LNCaP clone FGC (cell line): Measurements from ENCODE around the gene CT47C1.

Experiments
- DNase-seq: peaks from one replicate; pipeline ENCODE4 v3.0.0-alpha.2; 2011; ENCODE audit warnings: low read depth
- H3K4me3 ChIP-seq: 2 replicates; pipeline ENCODE4 v1.5.1; 2011; ENCODE audit warnings: mild to moderate bottlenecking, low read depth, low read length, control low read depth
- CTCF ChIP-seq: IDR thresholded peaks from 2 replicates; pipeline ENCODE4 v1.5.1; 2012; ENCODE audit warnings: mild to moderate bottlenecking; ENCODE audit not compliant: control insufficient read depth, insufficient read depth; ENCODE audit errors: extremely low read depth

Gene CT47C1

GRCh38 chrX:119040432-119040831, 32.4 kb upstream of the CT47C1 start:
- DNase-seq = no peak
- no peak for TF ChIP-seq CTCF
- no peak overlapping the region for H3K4me3 ChIP-seq

GRCh38 chrX:119041175-119041574, 31.6 kb upstream of the CT47C1 start:
- TF ChIP-seq CTCF = no peak
- DNase-seq = no peak
- no peak overlapping the region for H3K4me3 ChIP-seq

- no peak overlapping the region for H3K4me3 ChIP-seq
- TF ChIP-seq CTCF = no peak
- no peak for DNase-seq
These were observed 30.8 kb upstream of the CT47C1 start for GRCh38 chrX:119042040-119042439.

GRCh38 chrX:119042996-119043395, 29.8 kb upstream of the CT47C1 start:
- H3K4me3 ChIP-seq = no peak overlapping the region
- DNase-seq = no peak
- TF ChIP-seq CTCF = no peak

GRCh38 chrX:119045884-119046283, 26.9 kb upstream of the CT47C1 start:
- TF ChIP-seq CTCF = no peak
- no peak for DNase-seq
- no peak overlapping the region for H3K4me3 ChIP-seq

GRCh38 chrX:119055687-119056086, 17.1 kb upstream of the CT47C1 start:
- no peak for TF ChIP-seq CTCF
- H3K4me3 ChIP-seq = no peak overlapping the region
- DNase-seq = peak; percentile 40

GRCh38 chrX:119062750-119063374, 9.9 kb upstream of the CT47C1 start:
- TF ChIP-seq CTCF = no peak
- no peak overlapping the region for H3K4me3 ChIP-seq
- DNase-seq = no peak
